Stimulated activated CD8-positive, alpha-beta memory T cell treated with anti-CD3 and anti-CD28 coated beads, Interleukin-4, amount 100 ng/mL, for 48 hours (primary cell): Measurements from ENCODE around the gene SNX11.
"Not testable (repeated sequence)": the region's sequence is repeated elsewhere in the genome, so short reads cannot be mapped to it uniquely, and the experiment has no call there.

Source experiments
- DNase-seq: peaks from one replicate; pipeline ENCODE4 v3.0.0-alpha.2; 2020

Gene SNX11

DNA sequence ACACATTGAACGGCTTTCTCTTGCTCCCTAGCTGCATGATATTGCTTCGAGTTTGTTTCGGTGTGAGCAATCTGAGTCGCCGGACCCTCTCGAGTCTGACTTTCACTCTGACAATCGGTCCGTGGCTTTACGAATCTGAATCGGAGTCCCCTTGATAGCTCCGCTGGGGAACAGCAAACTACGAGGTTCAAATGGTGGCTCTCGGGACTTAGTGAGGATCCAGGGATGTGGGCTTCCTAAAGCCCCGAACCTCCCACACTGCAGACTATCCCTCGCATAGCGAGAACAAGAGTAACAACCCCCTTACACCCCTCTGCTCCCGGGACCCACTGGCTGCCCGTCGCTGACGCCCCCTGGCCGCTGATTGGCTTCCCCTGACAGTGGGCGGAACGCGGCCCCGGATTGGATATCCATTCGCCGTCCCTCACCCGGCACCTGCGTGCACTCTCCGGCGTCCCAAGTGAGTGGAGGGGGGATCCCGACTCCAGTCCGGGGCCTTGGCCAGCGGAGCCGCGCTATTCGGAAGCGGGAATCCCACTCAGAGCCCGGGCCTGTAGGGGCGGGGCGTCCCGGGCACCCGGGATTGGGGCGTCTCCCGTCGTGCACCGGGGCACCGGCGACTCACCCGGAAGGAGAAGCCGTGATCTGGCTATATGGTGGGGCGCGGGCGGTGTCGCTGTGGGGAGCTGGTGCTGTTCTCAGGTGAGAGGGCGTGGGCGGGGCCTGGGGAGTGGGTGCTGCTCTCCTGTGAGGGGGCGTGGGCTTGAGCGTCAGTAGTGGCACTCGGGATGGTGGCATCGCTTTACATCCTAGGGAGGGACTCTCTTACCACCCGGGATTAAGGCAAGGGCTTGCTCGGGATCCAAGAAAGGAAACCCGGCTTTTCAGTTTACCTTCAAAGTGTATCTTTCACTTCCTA is at the start of gene SNX11:
SNX11 (plus strand) TSS at position 630 of the 919 bp plus-strand sequence. CDS start 4,278 bp downstream, outside the sequence.
- peak; percentile 95 for DNase-seq

DNA sequence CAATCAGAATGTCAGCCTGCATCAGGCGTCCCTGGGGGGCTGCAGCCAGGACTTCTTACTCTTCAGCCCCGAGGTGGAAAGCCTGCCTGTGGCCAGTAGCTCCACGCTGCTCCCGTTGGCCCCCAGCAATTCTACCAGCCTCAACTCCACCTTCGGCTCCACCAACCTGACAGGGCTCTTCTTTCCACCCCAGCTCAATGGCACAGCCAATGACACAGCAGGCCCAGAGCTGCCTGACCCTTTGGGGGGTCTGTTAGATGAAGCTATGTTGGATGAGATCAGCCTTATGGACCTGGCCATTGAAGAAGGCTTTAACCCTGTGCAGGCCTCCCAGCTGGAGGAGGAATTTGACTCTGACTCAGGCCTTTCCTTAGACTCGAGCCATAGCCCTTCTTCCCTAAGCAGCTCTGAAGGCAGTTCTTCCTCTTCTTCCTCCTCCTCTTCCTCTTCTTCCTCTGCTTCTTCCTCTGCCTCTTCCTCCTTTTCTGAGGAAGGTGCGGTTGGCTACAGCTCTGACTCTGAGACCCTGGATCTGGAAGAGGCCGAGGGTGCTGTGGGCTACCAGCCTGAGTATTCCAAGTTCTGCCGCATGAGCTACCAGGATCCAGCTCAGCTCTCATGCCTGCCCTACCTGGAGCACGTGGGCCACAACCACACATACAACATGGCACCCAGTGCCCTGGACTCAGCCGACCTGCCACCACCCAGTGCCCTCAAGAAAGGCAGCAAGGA is 49.0 kb upstream of the SNX11 start:
- DNase-seq = no peak

DNA sequence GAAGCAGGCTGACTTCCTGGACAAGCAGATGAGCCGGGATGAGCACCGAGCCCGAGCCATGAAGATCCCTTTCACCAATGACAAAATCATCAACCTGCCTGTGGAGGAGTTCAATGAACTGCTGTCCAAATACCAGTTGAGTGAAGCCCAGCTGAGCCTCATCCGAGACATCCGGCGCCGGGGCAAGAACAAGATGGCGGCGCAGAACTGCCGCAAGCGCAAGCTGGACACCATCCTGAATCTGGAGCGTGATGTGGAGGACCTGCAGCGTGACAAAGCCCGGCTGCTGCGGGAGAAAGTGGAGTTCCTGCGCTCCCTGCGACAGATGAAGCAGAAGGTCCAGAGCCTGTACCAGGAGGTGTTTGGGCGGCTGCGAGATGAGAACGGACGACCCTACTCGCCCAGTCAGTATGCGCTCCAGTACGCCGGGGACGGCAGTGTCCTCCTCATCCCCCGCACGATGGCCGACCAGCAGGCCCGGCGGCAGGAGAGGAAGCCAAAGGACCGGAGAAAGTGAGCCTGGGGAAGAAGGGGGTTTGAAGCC is 48.4 kb upstream of the SNX11 start:
- DNase-seq = no peak

- no peak for DNase-seq
Observed at GRCh38 chr17:48060249-48060648, 47.3 kb upstream of the SNX11 start.

DNA sequence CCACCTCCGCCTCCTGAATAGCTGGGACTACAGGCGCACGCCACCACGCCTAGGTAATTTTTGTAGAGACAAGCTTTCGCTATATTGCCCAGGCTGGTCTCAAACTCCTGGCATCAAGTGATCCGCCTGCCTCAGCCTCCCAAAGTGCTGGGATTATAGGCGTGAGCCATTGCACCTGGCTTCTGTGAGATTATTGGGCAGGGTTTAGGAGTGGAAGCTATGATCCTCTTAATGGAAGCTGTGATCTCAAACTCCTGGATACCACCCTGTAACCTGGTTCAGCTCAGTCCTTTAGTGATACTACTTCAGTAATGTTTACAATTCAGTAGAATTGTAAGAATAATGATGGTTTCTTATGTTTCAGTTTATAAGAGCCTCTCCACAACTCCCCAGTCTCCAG is 45.3 kb upstream of the SNX11 start:
- no peak for DNase-seq

DNA sequence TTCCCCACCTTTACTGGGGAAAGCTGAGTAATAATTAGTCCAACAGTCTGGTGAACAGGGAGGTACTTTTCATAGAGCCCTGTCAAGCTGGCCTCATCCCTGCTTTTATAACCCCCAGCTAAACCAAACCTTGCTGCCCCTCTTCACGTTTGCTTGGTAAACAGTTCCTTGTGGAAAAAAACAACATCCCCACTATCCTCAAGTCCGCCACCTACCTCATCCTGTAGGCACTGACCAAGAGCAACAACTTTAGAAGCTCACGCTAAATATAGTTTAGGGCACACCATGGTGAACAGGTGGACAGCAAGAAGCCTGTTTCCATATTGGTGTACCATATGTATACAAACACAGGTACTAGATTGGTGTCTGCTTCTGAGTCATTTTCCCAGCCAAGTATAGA is 42.9 kb upstream of the SNX11 start:
- no peak for DNase-seq

GRCh38 chr17:48066192-48066591 is 41.4 kb upstream of the SNX11 start:
- no peak for DNase-seq

DNA sequence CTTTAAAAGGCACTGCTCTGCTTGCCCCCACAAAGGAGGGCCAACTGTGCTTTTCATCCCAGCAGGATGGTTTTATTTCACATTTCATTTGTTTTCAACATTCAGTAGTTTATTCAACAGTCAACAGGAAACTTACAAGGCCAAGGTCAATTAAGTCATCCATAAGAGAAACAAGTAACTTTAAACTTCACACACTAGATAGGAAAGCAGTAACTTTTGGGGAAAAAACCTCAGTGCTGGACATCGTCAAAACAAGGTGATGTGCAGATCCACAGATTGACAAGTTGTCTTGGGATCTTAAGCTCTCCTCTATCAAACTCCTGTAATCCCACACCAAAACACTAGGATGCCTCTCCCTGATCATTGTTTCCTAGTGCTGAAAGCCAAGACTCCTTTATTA is 40.9 kb upstream of the SNX11 start:
- DNase-seq = no peak

DNA sequence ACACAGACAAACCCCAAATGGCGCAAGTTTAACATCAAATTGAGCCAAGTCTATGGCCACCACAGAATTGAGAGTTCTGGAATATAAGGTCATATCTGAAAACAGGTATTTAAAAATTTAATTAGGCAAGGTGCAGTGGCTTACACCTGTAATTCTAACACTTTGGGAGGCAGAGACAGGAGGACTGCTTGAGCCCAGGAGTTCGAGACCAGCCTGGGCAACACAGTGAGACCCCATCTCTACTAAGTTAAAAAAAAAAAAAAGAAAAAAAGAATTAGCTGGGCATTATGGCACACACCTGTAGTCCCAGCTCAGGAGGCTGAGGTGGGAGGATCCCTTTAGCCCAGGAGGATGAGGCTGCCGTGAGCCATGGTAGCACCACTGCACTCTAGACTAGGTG is 40.3 kb upstream of the SNX11 start:
- no peak for DNase-seq

DNA sequence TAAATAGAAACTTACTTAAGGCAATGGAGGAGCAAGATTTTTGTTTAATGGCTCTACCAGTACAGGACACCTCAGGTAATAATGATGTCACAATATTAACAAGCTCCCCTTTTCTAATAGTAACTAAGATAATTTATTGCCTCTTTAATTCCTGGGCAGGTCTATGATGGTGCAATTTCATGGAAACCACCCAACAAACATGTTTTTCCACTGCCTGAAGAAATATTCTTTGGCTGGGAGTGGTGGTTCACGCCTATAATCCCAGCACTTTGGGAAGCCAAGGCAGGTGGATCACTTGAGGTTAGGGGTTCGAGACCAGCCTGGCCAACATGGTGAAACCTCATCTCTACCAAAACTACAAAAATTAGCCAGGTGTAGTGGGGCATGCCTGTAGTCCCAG is 39.8 kb upstream of the SNX11 start:
- DNase-seq = not testable (repeated sequence)

- no peak for DNase-seq
Observed at GRCh38 chr17:48068491-48068961, 39.0 kb upstream of the SNX11 start.

GRCh38 chr17:48070195-48070594 is 37.4 kb upstream of the SNX11 start:
- no peak for DNase-seq

DNA sequence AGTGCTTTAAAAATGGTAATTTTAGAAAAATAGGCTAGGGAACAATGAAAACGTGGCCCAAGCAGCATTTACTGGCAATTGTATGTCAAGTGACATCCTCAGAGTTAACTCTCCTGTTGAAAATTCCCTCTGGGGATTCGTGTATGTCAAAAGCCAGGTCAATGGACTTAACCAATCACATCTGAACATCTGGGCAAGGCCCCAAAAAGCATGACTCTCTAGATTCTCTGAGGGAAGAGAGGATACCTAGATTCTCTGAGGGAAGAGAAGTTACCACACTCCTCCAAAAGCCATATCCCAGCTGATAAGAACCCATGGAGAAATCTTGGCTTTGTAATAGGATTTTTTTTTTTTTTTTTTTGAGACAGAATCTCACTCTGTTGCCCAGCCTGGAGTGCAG is 35.9 kb upstream of the SNX11 start:
- no peak for DNase-seq

- DNase-seq = not testable (repeated sequence)
Observed at GRCh38 chr17:48072811-48073210, 34.8 kb upstream of the SNX11 start.

DNA sequence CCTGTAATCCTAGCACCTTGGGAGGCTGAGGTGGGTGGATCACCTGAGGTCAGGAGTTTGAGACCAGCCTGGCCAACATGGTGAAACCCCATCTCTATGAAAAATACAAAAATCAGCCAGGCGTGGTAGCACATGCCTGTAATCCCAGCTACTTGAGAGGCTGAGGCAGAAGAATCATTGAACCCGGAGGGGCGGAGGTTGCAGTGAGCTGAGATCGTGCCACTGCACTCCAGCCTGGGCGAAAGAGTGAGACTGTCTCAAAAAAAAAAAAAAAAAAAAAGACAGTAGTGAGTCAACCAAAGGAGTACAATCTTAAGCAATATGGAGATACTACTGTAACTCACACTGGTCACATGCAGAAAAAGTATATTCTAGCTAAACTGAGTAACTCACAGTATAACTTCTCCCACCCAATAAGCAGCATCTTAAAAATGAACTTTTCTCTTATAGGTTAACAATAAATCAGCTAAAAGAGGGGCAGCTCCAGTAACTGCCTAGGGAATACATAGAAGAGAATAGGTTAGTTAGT is 33.9 kb upstream of the SNX11 start:
- DNase-seq = not testable (repeated sequence)

GRCh38 chr17:48074322-48075081 is 33.1 kb upstream of the SNX11 start:
- peak; percentile 86 for DNase-seq

- DNase-seq = not testable (repeated sequence)
Observed at GRCh38 chr17:48077152-48077551, 30.4 kb upstream of the SNX11 start.

DNA sequence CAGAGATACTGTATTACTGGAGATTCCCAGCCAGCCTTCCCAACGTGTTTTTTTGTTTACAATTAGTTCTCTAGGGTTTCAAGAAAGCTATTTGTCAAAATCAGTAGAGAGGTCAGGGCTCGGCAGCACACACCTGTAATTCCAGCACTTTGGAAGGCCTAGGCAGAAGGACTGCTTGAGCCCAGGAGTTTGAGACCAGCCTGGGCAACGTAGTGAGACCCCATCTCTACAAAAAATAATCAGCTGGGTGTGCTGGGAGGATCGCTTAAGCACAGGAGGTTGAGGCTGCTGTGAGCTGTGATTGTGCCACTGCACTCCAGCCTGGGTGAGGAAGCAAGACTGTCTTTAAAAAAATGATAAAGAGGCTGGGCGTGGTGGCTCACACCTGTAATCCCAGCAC is 25.7 kb upstream of the SNX11 start:
- DNase-seq = no peak

- no peak for DNase-seq
Observed at GRCh38 chr17:48084932-48085331, 22.6 kb upstream of the SNX11 start.

DNA sequence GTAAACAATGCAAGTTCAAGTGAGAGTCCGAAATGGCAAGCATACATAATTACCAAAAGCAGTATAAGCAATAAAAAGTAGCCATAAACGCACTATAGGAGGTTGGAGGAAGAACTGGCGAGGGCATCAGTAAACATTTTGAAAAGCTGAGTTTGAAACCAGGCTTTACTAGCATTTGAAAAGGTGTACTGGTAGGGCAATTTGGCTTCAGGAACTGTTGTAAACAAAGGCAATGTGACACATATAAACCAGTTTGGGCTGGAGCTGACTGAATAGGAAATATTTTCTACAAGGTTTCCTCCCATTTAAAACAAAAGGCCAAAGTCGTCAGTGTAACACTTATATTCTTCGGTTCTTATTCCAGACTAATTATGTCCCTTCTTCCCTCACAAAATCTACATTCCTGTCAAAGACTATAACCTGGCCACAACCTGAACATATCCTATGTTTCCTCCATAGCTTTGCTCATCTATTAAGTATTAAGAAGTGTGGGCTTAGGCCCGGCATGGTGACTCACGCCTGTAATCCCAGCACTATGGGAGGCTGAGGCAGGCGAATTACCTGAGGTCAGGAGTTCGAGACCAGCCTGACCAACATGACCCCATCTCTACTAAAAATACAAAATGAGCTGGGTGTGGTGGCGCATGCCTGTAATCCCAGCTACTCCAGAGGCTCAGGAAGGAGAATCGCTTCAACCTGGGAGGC is 14.1 kb upstream of the SNX11 start:
- no peak for DNase-seq

- DNase-seq = no peak
Observed at GRCh38 chr17:48095611-48096010, 12.0 kb upstream of the SNX11 start.

GRCh38 chr17:48100160-48100559 is 7.4 kb upstream of the SNX11 start:
- DNase-seq = no peak
